ENCODE data around the gene HEBP2. TPM values are rescaled to one million over a fixed set of nuclear protein-coding genes. Genes with fewer than 3 reads are reported as not detected.

The HEBP2 gene
- total and polyA plus RNA-seq, 4 donors, result 13.3 to 68.0 (median 40.7) TPM

GRCh38 chr6:138451043-138451442 is 47.0 kb downstream of the HEBP2 start:
- no peaks in the 10 kb centered on the region for H3K9me3 ChIP-seq (ENCODE audit: control insufficient read depth, low read length)
- DNase-seq, result no peak
- H3K4me1 ChIP-seq (ENCODE audit: control insufficient read depth in 1 of 2, insufficient read depth in 2 of 2, low read length in 2 of 2), result no peaks in the 10 kb centered on the region
- no peaks in the 10 kb centered on the region for H3K36me3 ChIP-seq (ENCODE audit: control insufficient read depth in 1 of 2, insufficient read depth in 2 of 2, low read length in 1 of 2)
- no peak overlapping the region for H3K4me3 ChIP-seq (ENCODE audit: low read length in 2 of 2)
- ATAC-seq (ENCODE audit: low FRiP score), result no peak
- H3K27me3 ChIP-seq (ENCODE audit: control insufficient read depth in 1 of 2, insufficient read depth in 2 of 2, low read length in 1 of 2), result no peaks in the 10 kb centered on the region
- intact Hi-C loops (cut with DNase I), result no loop called here
- H3K27ac ChIP-seq (ENCODE audit: low read depth in 1 of 2, low read length in 2 of 2), result no peak overlapping the region
- 97% methylated on average over 3 of the region's 3 CpGs for WGBS, 2 donors

- peak in 1 of 2 donors; percentile 75 for DNase-seq
- no peaks in the 10 kb centered on the region for H3K27me3 ChIP-seq (ENCODE audit: control insufficient read depth in 1 of 2, insufficient read depth in 2 of 2, low read length in 1 of 2)
- intact Hi-C loops (cut with DNase I), result no loop called here
- WGBS, 2 donors, result 89 to 98% methylated on average over 9 of the region's 9 CpGs
- H3K4me3 ChIP-seq (ENCODE audit: low read length in 2 of 2), result no peak overlapping the region
- H3K9me3 ChIP-seq (ENCODE audit: control insufficient read depth, low read length), result no peaks in the 10 kb centered on the region
- no peak for ATAC-seq (ENCODE audit: low FRiP score)
- H3K27ac ChIP-seq (ENCODE audit: low read depth in 1 of 2, low read length in 2 of 2), result no peak overlapping the region
- H3K4me1 ChIP-seq (ENCODE audit: control insufficient read depth in 1 of 2, insufficient read depth in 2 of 2, low read length in 2 of 2), result no peaks in the 10 kb centered on the region
- H3K36me3 ChIP-seq (ENCODE audit: control insufficient read depth in 1 of 2, insufficient read depth in 2 of 2, low read length in 1 of 2), result no peaks in the 10 kb centered on the region
These were observed 51.1 kb downstream of the HEBP2 start for GRCh38 chr6:138454981-138455706.

- intact Hi-C loops (cut with DNase I), result no loop called here
- 82 to 84% methylated on average over 7 of the region's 7 CpGs for WGBS, 2 donors
- ATAC-seq (ENCODE audit: low FRiP score), result no peak
These were observed 51.9 kb downstream of the HEBP2 start for GRCh38 chr6:138455746-138456400.

GRCh38 chr6:138456401-138456790 is 52.4 kb downstream of the HEBP2 start:
- 73 to 78% methylated on average over 6 of the region's 6 CpGs for WGBS, 2 donors
- intact Hi-C loops (cut with DNase I), result no loop called here
- H3K9me3 ChIP-seq (ENCODE audit: control insufficient read depth, low read length), result no peaks in the 10 kb centered on the region
- no peaks in the 10 kb centered on the region for H3K27me3 ChIP-seq (ENCODE audit: control insufficient read depth in 1 of 2, insufficient read depth in 2 of 2, low read length in 1 of 2)
- ATAC-seq (ENCODE audit: low FRiP score) (no peak), DNase-seq (no peak)
- H3K4me1 ChIP-seq (ENCODE audit: control insufficient read depth in 1 of 2, insufficient read depth in 2 of 2, low read length in 2 of 2), result no peaks in the 10 kb centered on the region
- no peaks in the 10 kb centered on the region for H3K36me3 ChIP-seq (ENCODE audit: control insufficient read depth in 1 of 2, insufficient read depth in 2 of 2, low read length in 1 of 2)
- H3K27ac ChIP-seq (ENCODE audit: low read depth in 1 of 2, low read length in 2 of 2), result no peak overlapping the region
- H3K4me3 ChIP-seq (ENCODE audit: low read length in 2 of 2), result no peak overlapping the region

More at GRCh38 chr6:138455746-138456400, 51.9 kb downstream of the HEBP2 start:
- Histone ChIP-seq H3K4me3 (ENCODE audit: low read length in 2 of 2) (no peak overlapping the region), H3K27me3 (ENCODE audit: control insufficient read depth in 1 of 2, insufficient read depth in 2 of 2, low read length in 1 of 2) (no peaks in the 10 kb centered on the region), H3K36me3 (ENCODE audit: control insufficient read depth in 1 of 2, insufficient read depth in 2 of 2, low read length in 1 of 2) (no peaks in the 10 kb centered on the region), H3K4me1 (ENCODE audit: control insufficient read depth in 1 of 2, insufficient read depth in 2 of 2, low read length in 2 of 2) (no peaks in the 10 kb centered on the region), H3K9me3 (ENCODE audit: control insufficient read depth, low read length) (no peaks in the 10 kb centered on the region), H3K27ac (ENCODE audit: low read depth in 1 of 2, low read length in 2 of 2) (no peak overlapping the region)
- DNase-seq, result no peak

GRCh38 chr6:138461647-138462046 is 57.6 kb downstream of the HEBP2 start:
- Histone ChIP-seq H3K27me3 (ENCODE audit: control insufficient read depth in 1 of 2, insufficient read depth in 2 of 2, low read length in 1 of 2) (no peaks in the 10 kb centered on the region), H3K36me3 (ENCODE audit: control insufficient read depth in 1 of 2, insufficient read depth in 2 of 2, low read length in 1 of 2) (no peaks in the 10 kb centered on the region), H3K27ac (ENCODE audit: low read depth in 1 of 2, low read length in 2 of 2) (no peak overlapping the region), H3K4me3 (ENCODE audit: low read length in 2 of 2) (no peak overlapping the region), H3K9me3 (ENCODE audit: control insufficient read depth, low read length) (no peaks in the 10 kb centered on the region), H3K4me1 (ENCODE audit: control insufficient read depth in 1 of 2, insufficient read depth in 2 of 2, low read length in 2 of 2) (no peaks in the 10 kb centered on the region)
- intact Hi-C loops (cut with DNase I), result no loop called here
- ATAC-seq (ENCODE audit: low FRiP score), result no peak
- no peak for DNase-seq
- 91 to 100% methylated on average over 1 of the region's 1 CpG for WGBS, 2 donors

- Histone ChIP-seq H3K4me3 (ENCODE audit: low read length in 2 of 2) (no peak overlapping the region), H3K27me3 (ENCODE audit: control insufficient read depth in 1 of 2, insufficient read depth in 2 of 2, low read length in 1 of 2) (no peaks in the 10 kb centered on the region), H3K36me3 (ENCODE audit: control insufficient read depth in 1 of 2, insufficient read depth in 2 of 2, low read length in 1 of 2) (no peaks in the 10 kb centered on the region), H3K4me1 (ENCODE audit: control insufficient read depth in 1 of 2, insufficient read depth in 2 of 2, low read length in 2 of 2) (no peaks in the 10 kb centered on the region), H3K27ac (ENCODE audit: low read depth in 1 of 2, low read length in 2 of 2) (no peak overlapping the region), H3K9me3 (ENCODE audit: control insufficient read depth, low read length) (no peaks in the 10 kb centered on the region)
- ATAC-seq (ENCODE audit: low FRiP score), result no peak
- intact Hi-C loops (cut with DNase I), result no loop called here
- 94 to 96% methylated on average over 20 of the region's 20 CpGs for WGBS, 2 donors
- DNase-seq, result no peak
These were observed 60.1 kb downstream of the HEBP2 start for GRCh38 chr6:138464085-138464484.

- DNase-seq, result no peak
- no peak for ATAC-seq (ENCODE audit: low FRiP score)
- WGBS, 2 donors, result 52 to 65% methylated on average over 1 of the region's 1 CpG
These were observed 61.1 kb downstream of the HEBP2 start for GRCh38 chr6:138465007-138465645.

GRCh38 chr6:138467901-138468300 is 63.9 kb downstream of the HEBP2 start:
- intact Hi-C loops (cut with DNase I), result no loop called here
- ATAC-seq (ENCODE audit: low FRiP score), result no peak

More at GRCh38 chr6:138465007-138465645, 61.1 kb downstream of the HEBP2 start:
- Histone ChIP-seq H3K36me3 (ENCODE audit: control insufficient read depth in 1 of 2, insufficient read depth in 2 of 2, low read length in 1 of 2) (no peaks in the 10 kb centered on the region), H3K4me1 (ENCODE audit: control insufficient read depth in 1 of 2, insufficient read depth in 2 of 2, low read length in 2 of 2) (no peaks in the 10 kb centered on the region), H3K4me3 (ENCODE audit: low read length in 2 of 2) (no peak overlapping the region), H3K9me3 (ENCODE audit: control insufficient read depth, low read length) (no peaks in the 10 kb centered on the region), H3K27ac (ENCODE audit: low read depth in 1 of 2, low read length in 2 of 2) (no peak overlapping the region), H3K27me3 (ENCODE audit: control insufficient read depth in 1 of 2, insufficient read depth in 2 of 2, low read length in 1 of 2) (no peaks in the 10 kb centered on the region)
- intact Hi-C loops (cut with DNase I), result no loop called here

More at GRCh38 chr6:138467901-138468300, 63.9 kb downstream of the HEBP2 start:
- no peak overlapping the region for H3K4me3 ChIP-seq (ENCODE audit: low read length in 2 of 2)
- no peak for DNase-seq
- no peaks in the 10 kb centered on the region for H3K27me3 ChIP-seq (ENCODE audit: control insufficient read depth in 1 of 2, insufficient read depth in 2 of 2, low read length in 1 of 2)
- no peaks in the 10 kb centered on the region for H3K36me3 ChIP-seq (ENCODE audit: control insufficient read depth in 1 of 2, insufficient read depth in 2 of 2, low read length in 1 of 2)
- no peaks in the 10 kb centered on the region for H3K4me1 ChIP-seq (ENCODE audit: control insufficient read depth in 1 of 2, insufficient read depth in 2 of 2, low read length in 2 of 2)
- no peaks in the 10 kb centered on the region for H3K9me3 ChIP-seq (ENCODE audit: control insufficient read depth, low read length)
- no peak overlapping the region for H3K27ac ChIP-seq (ENCODE audit: low read depth in 1 of 2, low read length in 2 of 2)

Data from aorta (tissue), 5 donors.